Measurements from ENCODE around the gene FAM72C. TPM values are rescaled to one million over a fixed set of nuclear protein-coding genes. Genes with fewer than 3 reads are reported as not detected.
"Not testable (repeated sequence)": the region's sequence is repeated elsewhere in the genome, so short reads cannot be mapped to it uniquely, and the experiment has no call there.

FAM72C gene
- total RNA-seq, 4 donors from 2014 or later = 0.24 to 0.47 TPM; not detected in 2

GRCh38 chr1:143988602-143989426 lies 17.0 kb upstream of the FAM72C start:
- DNase-seq (ENCODE audit: low spot score) = not testable (repeated sequence)
- peak; percentile 66 for ATAC-seq (ENCODE audit: low FRiP score)

- not testable (repeated sequence) for ATAC-seq (ENCODE audit: low FRiP score)
These were observed 16.1 kb upstream of the FAM72C start for GRCh38 chr1:143987868-143988267.

GRCh38 chr1:143984721-143985473 lies 13.1 kb upstream of the FAM72C start:
- ATAC-seq (ENCODE audit: low FRiP score) = not testable (repeated sequence)

More at GRCh38 chr1:143987868-143988267, 16.1 kb upstream of the FAM72C start:
- not testable (repeated sequence) for DNase-seq (ENCODE audit: low spot score)

GRCh38 chr1:143974416-143974815 lies 2.6 kb upstream of the FAM72C start:
- ATAC-seq (ENCODE audit: low FRiP score); DNase-seq (ENCODE audit: low spot score): not testable (repeated sequence)

More at GRCh38 chr1:143984721-143985473, 13.1 kb upstream of the FAM72C start:
- DNase-seq (ENCODE audit: low spot score) = not testable (repeated sequence)

- not testable (repeated sequence) for DNase-seq (ENCODE audit: low spot score); ATAC-seq (ENCODE audit: low FRiP score)
These were observed 2.2 kb upstream of the FAM72C start for GRCh38 chr1:143973876-143974414.

GRCh38 chr1:143972753-143973326 lies 1.1 kb upstream of the FAM72C start:
- not testable (repeated sequence) for DNase-seq (ENCODE audit: low spot score)
- peak; percentile 35 for ATAC-seq (ENCODE audit: low FRiP score)

GRCh38 chr1:143965860-143966259 lies 5.9 kb downstream of the FAM72C start:
- DNase-seq (ENCODE audit: low spot score); ATAC-seq (ENCODE audit: low FRiP score): not testable (repeated sequence)

GRCh38 chr1:143964294-143964693 lies 7.5 kb downstream of the FAM72C start:
- ATAC-seq (ENCODE audit: low FRiP score); DNase-seq (ENCODE audit: low spot score): not testable (repeated sequence)

- not testable (repeated sequence) for DNase-seq (ENCODE audit: low spot score)
- peak; percentile 75 for ATAC-seq (ENCODE audit: low FRiP score)
These were observed 15.9 kb downstream of the FAM72C start for GRCh38 chr1:143955930-143956329.

GRCh38 chr1:143952913-143953312 lies 18.9 kb downstream of the FAM72C start:
- DNase-seq (ENCODE audit: low spot score) = not testable (repeated sequence)
- peak; percentile 51 for ATAC-seq (ENCODE audit: low FRiP score)

- peak; percentile 46 for ATAC-seq (ENCODE audit: low FRiP score)
- not testable (repeated sequence) for DNase-seq (ENCODE audit: low spot score)
These were observed 20.0 kb downstream of the FAM72C start for GRCh38 chr1:143951485-143952391.

GRCh38 chr1:143947749-143948148 lies 24.0 kb downstream of the FAM72C start:
- not testable (repeated sequence) for DNase-seq (ENCODE audit: low spot score); ATAC-seq (ENCODE audit: low FRiP score)

- not testable (repeated sequence) for DNase-seq (ENCODE audit: low spot score)
- ATAC-seq (ENCODE audit: low FRiP score) = peak; percentile 94
These were observed 26.5 kb downstream of the FAM72C start for GRCh38 chr1:143945253-143945652.

- not testable (repeated sequence) for DNase-seq (ENCODE audit: low spot score)
- peak; percentile 63 for ATAC-seq (ENCODE audit: low FRiP score)
These were observed 27.1 kb downstream of the FAM72C start for GRCh38 chr1:143944576-143945240.

GRCh38 chr1:143943319-143943978 lies 28.3 kb downstream of the FAM72C start:
- DNase-seq (ENCODE audit: low spot score) = not testable (repeated sequence)
- ATAC-seq (ENCODE audit: low FRiP score) = peak; percentile 30

- ATAC-seq (ENCODE audit: low FRiP score); DNase-seq (ENCODE audit: low spot score): not testable (repeated sequence)
These were observed 29.4 kb downstream of the FAM72C start for GRCh38 chr1:143942238-143942860.

- not testable (repeated sequence) for DNase-seq (ENCODE audit: low spot score); ATAC-seq (ENCODE audit: low FRiP score)
These were observed 32.1 kb downstream of the FAM72C start for GRCh38 chr1:143939666-143940065.

Measured in omental fat pad (tissue), 4 donors.